H1 (cell line): ENCODE measurements around the gene ARL8A. TPM values are rescaled to one million over a fixed set of nuclear protein-coding genes. Genes with fewer than 3 reads are reported as not detected.
A peak's percentile ranks its signal among the peaks of the same experiment; 100 is the strongest.

Source experiments
- CTCF ChIA-PET: fragments of 300-600 bp; sonication (Branson Sonifier 250); formaldehyde crosslinking; loops from one replicate; lab custom pipeline; 2021; ENCODE audit not compliant: partially characterized antibody; lab: Charles Lee
- POLR2A ChIA-PET: fragments of 300-600 bp; sonication (Branson Sonifier 250); formaldehyde crosslinking; loops from one replicate; lab custom pipeline; 2021; ENCODE audit warnings: inconsistent platforms; ENCODE audit not compliant: partially characterized antibody; lab: Charles Lee
- DNase-seq, 2 experiments: peaks; one replicate each; pipeline versions ENCODE4 v3.0.0 to v3.0.0-alpha.2; 2010 to 2022; ENCODE audit warnings: low spot score in 2 of 2, low read depth in 1 of 2, mixed read lengths in 1 of 2
- FAIRE-seq: peaks from 2 replicates; lab custom pipeline; 2011; peaks lifted over from hg19 to GRCh38; lab: Jason Lieb, UNC
- H2AFZ ChIP-seq: 2 replicates; pipeline ENCODE4 v1.8.1; 2012; ENCODE audit warnings: low read length, inconsistent platforms
- H2AK5ac ChIP-seq: 2 replicates; pipeline ENCODE4 v1.6.1; 2013; ENCODE audit warnings: low read depth, low read length
- H2BK120ac ChIP-seq: replicated peaks from 2 replicates; pipeline ENCODE3; 2013; ENCODE audit warnings: low read depth, low read length, inconsistent platforms
- H2BK12ac ChIP-seq: 2 replicates; pipeline ENCODE4 v1.6.1; 2013; ENCODE audit warnings: low read depth, low read length
- H2BK15ac ChIP-seq: 2 replicates; pipeline ENCODE4 v1.6.1; 2013; ENCODE audit warnings: low read length
- H2BK20ac ChIP-seq: 2 replicates; pipeline ENCODE4 v1.6.1; 2013; ENCODE audit warnings: low read length
- H2BK5ac ChIP-seq: 2 replicates; pipeline ENCODE4 v1.6.1; 2013; ENCODE audit warnings: low read depth, low read length
- H3K14ac ChIP-seq: 2 replicates; pipeline ENCODE4 v1.6.1; 2013; ENCODE audit warnings: inconsistent platforms; ENCODE audit not compliant: insufficient read length
- H3K18ac ChIP-seq: 2 replicates; pipeline ENCODE4 v1.6.1; 2013; ENCODE audit warnings: low read length; ENCODE audit errors: extremely low read depth
- H3K23ac ChIP-seq: 2 replicates; pipeline ENCODE4 v1.6.1; 2013; ENCODE audit warnings: inconsistent platforms; ENCODE audit not compliant: insufficient read length
- H3K23me2 ChIP-seq: 2 replicates; pipeline ENCODE4 v1.6.1; 2013; ENCODE audit warnings: low read depth, low read length
- H3K27ac ChIP-seq: 2 replicates; pipeline ENCODE4 v1.6.1; 2011; ENCODE audit warnings: low read depth, low read length, inconsistent platforms
- H3K27me3 ChIP-seq, 4 experiments: replicated peaks in 1 of 4; 1 replicate in 1 of 4; 2 replicates in 3 of 4; pipeline versions ENCODE4 v1.6.1 to v1.8.1; 2011 to 2013; ENCODE audit warnings: low read length in 3 of 4, mild to moderate bottlenecking in 3 of 4, inconsistent platforms in 2 of 4, mixed read lengths in 2 of 4, moderate library complexity in 1 of 4; ENCODE audit not compliant: control insufficient read depth in 3 of 4, insufficient read depth in 3 of 4; ENCODE audit errors: extremely low read depth in 1 of 4
- H3K36me3 ChIP-seq, 4 experiments: 2 replicates each; pipeline versions ENCODE4 v1.6.1 to v1.8.1; 2011 to 2013; ENCODE audit warnings: mild to moderate bottlenecking in 4 of 4, low read length in 3 of 4, moderate library complexity in 2 of 4, control low read depth in 1 of 4, inconsistent platforms in 1 of 4; ENCODE audit not compliant: insufficient read depth in 4 of 4, control insufficient read depth in 2 of 4
- H3K4ac ChIP-seq: replicated peaks from 2 replicates; pipeline ENCODE3; 2013; ENCODE audit warnings: low read length, low read depth, mixed read lengths, inconsistent platforms; ENCODE audit not compliant: insufficient read length
- H3K4me1 ChIP-seq, 4 experiments: replicated peaks in 1 of 4; 1 replicate in 1 of 4; 2 replicates in 3 of 4; pipeline versions ENCODE4 v1.6.1 to v1.8.1; 2011 to 2013; ENCODE audit warnings: low read length in 3 of 4, inconsistent platforms in 2 of 4, mixed read lengths in 1 of 4; ENCODE audit not compliant: insufficient read depth in 4 of 4, control insufficient read depth in 3 of 4
- H3K4me2 ChIP-seq, 2 experiments: 2 replicates each; pipeline versions ENCODE4 v1.6.1 to v1.8.1; 2011 to 2013; ENCODE audit warnings: low read depth in 2 of 2, low read length in 2 of 2, control low read depth in 1 of 2, inconsistent platforms in 1 of 2, mild to moderate bottlenecking in 1 of 2; ENCODE audit not compliant: insufficient read depth in 1 of 2
- H3K4me3 ChIP-seq, 4 experiments: fragments of 200-600, 300-600 bp in 1 of 4; sonication (generic), shearing (Covaris generic), sonication (Bioruptor Twin) in 1 of 4; 2 replicates each; pipeline versions ENCODE4 v1.5.1 to v1.8.1; 2011 to 2016; ENCODE audit warnings: low read length in 4 of 4, low read depth in 3 of 4, control low read depth in 2 of 4, inconsistent platforms in 2 of 4, mild to moderate bottlenecking in 2 of 4, mixed read lengths in 1 of 4, moderate library complexity in 1 of 4; ENCODE audit not compliant: insufficient read depth in 2 of 4; ENCODE audit errors: extremely low read depth in 1 of 4
- H3K56ac ChIP-seq: replicated peaks from 2 replicates; pipeline ENCODE3; 2013; ENCODE audit warnings: low read depth, mild to moderate bottlenecking, mixed read lengths, low read length, inconsistent platforms; ENCODE audit not compliant: insufficient read length
- H3K79me1 ChIP-seq: 2 replicates; pipeline ENCODE4 v1.6.1; 2013; ENCODE audit warnings: low read depth, low read length, control low read depth
- H3K79me2 ChIP-seq, 2 experiments: 2 replicates each; pipeline versions ENCODE4 v1.6.1 to v1.8.1; 2012 to 2013; ENCODE audit warnings: low read length in 2 of 2, mild to moderate bottlenecking in 2 of 2, inconsistent platforms in 1 of 2; ENCODE audit not compliant: insufficient read depth in 2 of 2, control insufficient read depth in 1 of 2
- H3K9ac ChIP-seq, 4 experiments: replicated peaks in 1 of 4; 1 replicate in 1 of 4; 2 replicates in 3 of 4; pipeline versions ENCODE4 v1.6.1 to v1.8.1; 2011 to 2013; ENCODE audit warnings: low read depth in 3 of 4, low read length in 3 of 4, control low read depth in 2 of 4, mild to moderate bottlenecking in 2 of 4, moderate library complexity in 2 of 4, inconsistent platforms in 1 of 4; ENCODE audit errors: extremely low read depth in 1 of 4
- H3K9me3 ChIP-seq, 2 experiments: 2 replicates each; pipeline versions ENCODE4 v1.6.1 to v1.8.1; 2012 to 2013; ENCODE audit warnings: mild to moderate bottlenecking in 2 of 2, moderate library complexity in 2 of 2, control low read depth in 1 of 2, inconsistent platforms in 1 of 2, low read depth in 1 of 2, low read length in 1 of 2, mixed read lengths in 1 of 2; ENCODE audit not compliant: insufficient read depth in 2 of 2
- H4K20me1 ChIP-seq, 2 experiments: replicated peaks in 1 of 2; 2 replicates each; pipeline versions ENCODE3 to v1.8.1; 2011 to 2013; ENCODE audit warnings: inconsistent platforms in 2 of 2, low read length in 2 of 2, mild to moderate bottlenecking in 1 of 2; ENCODE audit not compliant: insufficient read depth in 2 of 2, control insufficient read depth in 1 of 2
- H4K5ac ChIP-seq: 2 replicates; pipeline ENCODE4 v1.6.1; 2013; ENCODE audit warnings: low read length, low read depth, mixed read lengths, inconsistent platforms; ENCODE audit not compliant: insufficient read length
- H4K8ac ChIP-seq: 2 replicates; pipeline ENCODE4 v1.8.0; 2013; ENCODE audit warnings: mild to moderate bottlenecking, moderate library complexity, low read length, inconsistent platforms; ENCODE audit not compliant: insufficient read depth; ENCODE audit errors: extremely low read depth
- H4K91ac ChIP-seq: replicated peaks from 2 replicates; pipeline ENCODE3; 2013; ENCODE audit warnings: low read length, mixed read lengths, inconsistent platforms; ENCODE audit not compliant: insufficient read length
- BACH1 ChIP-seq: IDR thresholded peaks from 2 replicates; pipeline ENCODE4 v1.6.1; 2012; ENCODE audit warnings: low read length, improper control_type of control experiment
- CBX8 ChIP-seq: fragments of 300-800, 300-1000 bp; sonication (generic); IDR thresholded peaks from 2 replicates; pipeline ENCODE4 v1.7.1; 2016; ENCODE audit warnings: low read depth, low read length, borderline replicate concordance
- KDM4A ChIP-seq: IDR thresholded peaks from one replicate; pipeline ENCODE4 v1.7.1; 2012; ENCODE audit warnings: low read depth, mild to moderate bottlenecking, moderate library complexity, low read length, inconsistent platforms; ENCODE audit not compliant: severe bottlenecking
- NRF1 ChIP-seq: IDR thresholded peaks from 2 replicates; pipeline ENCODE4 v1.6.1; 2011; ENCODE audit warnings: mild to moderate bottlenecking, low read depth, low read length, improper control_type of control experiment
- POU5F1 ChIP-seq: IDR thresholded peaks from 2 replicates; pipeline ENCODE4 v1.6.1; 2011; ENCODE audit warnings: low read depth, mild to moderate bottlenecking, low read length, moderate library complexity
- RNF2 ChIP-seq: fragments of 200-900, 300-1000 bp; sonication (generic); IDR thresholded peaks from 2 replicates; pipeline ENCODE4 v1.7.1; 2016; ENCODE audit warnings: borderline replicate concordance, low read depth, mild to moderate bottlenecking, antibody characterized with exemption, low read length; ENCODE audit not compliant: poor library complexity, severe bottlenecking; ENCODE audit errors: missing control alignments
- SAP30 ChIP-seq: fragments of 300-600 bp; sonication (generic); IDR thresholded peaks from 2 replicates; pipeline ENCODE4 v1.7.1; 2012; ENCODE audit warnings: low read length, moderate library complexity, mild to moderate bottlenecking, inconsistent platforms; ENCODE audit not compliant: insufficient read depth, insufficient replicate concordance
- SIN3A ChIP-seq, 2 experiments: IDR thresholded peaks in 1 of 2; conservative IDR thresholded peaks in 1 of 2; 2 replicates each; pipeline ENCODE4 v1.6.1; 2011 to 2012; ENCODE audit warnings: low read length in 2 of 2, improper control_type of control experiment in 1 of 2, low read depth in 1 of 2, mild to moderate bottlenecking in 1 of 2
- WGBS, 2 experiments: shearing (Covaris generic) in 1 of 2; methylation state at CpG; one replicate each; pipeline versions ENCODE4 v1.1.6 to v1.1.7; 2013 to 2015; ENCODE audit warnings: low lambda C conversion rate in 2 of 2, mixed read lengths in 2 of 2, inconsistent platforms in 1 of 2, low coverage in 1 of 2, missing lambda C conversion rate in 1 of 2; ENCODE audit not compliant: insufficient replicate concordance in 2 of 2, insufficient coverage in 1 of 2, insufficient read length in 1 of 2; ENCODE audit errors: extremely low coverage in 1 of 2, missing lambda C conversion rate in 1 of 2; 5-methylcytosine and 5-hydroxymethylcytosine counted together
- polyA plus RNA-seq, 7 experiments: library from polyadenylated mRNA; depleted of rRNA in 3 of 7; stranded (reverse) in 5 of 7; unstranded in 2 of 7; fragments of >200 nt in 5 of 7; fragments of 200-250 nt in 2 of 7; gene quantifications; 1 replicate in 5 of 7; 2 replicates in 1 of 7; 4 replicates in 1 of 7; pipeline versions ENCODE4 v1.2.1 to v1.2.3, GENCODE V29; 2011 to 2013; ENCODE audit warnings: missing spikeins in 2 of 7, mixed read lengths in 2 of 7
- total RNA-seq: library from RNA; stranded (reverse); fragmentation: NEBNext Ultra II Directional; extraction: Animal tissue kit (Norgen Biotek cat#: 25700); gene quantifications from 2 replicates; pipeline ENCODE4 v1.2.1, GENCODE V29; 2021
- TF ChIP-seq, protein P1 (sequence below), 3 experiments: IDR thresholded peaks; 1 replicate in 2 of 3; 2 replicates in 1 of 3; pipeline versions ENCODE4 v1.5.1 to v1.6.1; 2011; ENCODE audit warnings: low read length in 3 of 3, mild to moderate bottlenecking in 3 of 3, inconsistent platforms in 2 of 3, low read depth in 1 of 3, moderate library complexity in 1 of 3; ENCODE audit not compliant: insufficient read depth in 1 of 3; ENCODE audit errors: control extremely low read depth in 1 of 3

Gene ARL8A
- total and polyA plus RNA-seq, 2 of the 8 experiments (the other 6 are each of a cell fraction or from before 2014, with no cell fraction given) = 40.3 to 58.7 TPM

DNA sequence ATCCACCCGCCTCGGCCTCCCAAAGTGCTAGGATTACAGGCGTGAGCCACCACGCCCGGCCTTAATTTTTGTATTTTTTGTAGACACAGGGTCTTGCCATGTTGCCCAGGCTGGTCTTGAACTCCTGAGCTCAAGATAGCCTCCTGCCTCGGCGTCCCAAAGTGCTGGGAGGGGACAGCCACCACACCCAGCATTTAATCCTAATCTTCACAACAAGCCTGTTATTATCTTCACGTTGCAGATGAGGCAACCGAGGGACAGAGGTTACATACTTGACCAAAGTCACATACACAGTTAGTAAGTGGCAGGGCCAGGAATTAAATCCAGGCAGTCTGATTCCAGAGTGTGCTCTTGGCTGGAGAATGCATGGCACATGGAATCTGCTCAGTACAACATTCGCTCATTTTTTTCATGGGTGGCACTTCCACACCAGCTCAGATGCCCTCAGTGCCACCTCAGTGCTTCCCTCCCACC lies 26.6 kb downstream of the ARL8A start:
- Histone ChIP-seq H4K20me1 (no peaks in the 10 kb centered on the region), H4K91ac (no peak overlapping the region), H2BK15ac (peak overlapping the region; percentile 72; the same call in 1 of the 2 replicates), H2BK5ac (0 out of 2 replicates have a peak overlapping the region, but pooled peaks have one; percentile 24), H3K56ac (no peak overlapping the region), H4K8ac (no peak overlapping the region), H3K9ac (no peak overlapping the region), H3K18ac (no peak overlapping the region), H2BK12ac (0 out of 2 replicates have a peak overlapping the region, but pooled peaks have one; percentile 68), H3K4me1 (peaks cover 0 to 6% (median 3%) of the 10 kb centered on the region in 4 experiments; a peak in 6 of 7 replicates), H3K27ac (no peak overlapping the region), H3K23me2 (no peaks in the 10 kb centered on the region; the same call in 1 of the 2 replicates), H3K14ac (no peak overlapping the region), H3K36me3 (no peaks in the 10 kb centered on the region), H3K4me3 (no peak overlapping the region), H4K5ac (no peak overlapping the region), H3K23ac (no peak overlapping the region), H3K9me3 (no peaks in the 10 kb centered on the region), H3K4me2 (no peak overlapping the region), H3K4ac (no peak overlapping the region), H2BK120ac (no peak overlapping the region), H3K27me3 (no peaks in the 10 kb centered on the region), H2AFZ (no peak overlapping the region), H2BK20ac (peak overlapping the region; percentile 75; the same call in 1 of the 2 replicates), H2AK5ac (no peak overlapping the region), H3K79me1 (no peaks in the 10 kb centered on the region), H3K79me2 (no peaks in the 10 kb centered on the region)
- FAIRE-seq (no peak), DNase-seq (no peak)
- POLR2A ChIA-PET = interaction anchor here (0.7 to 7.2 kb wide), 5 partner anchors 12 to 237 kb away, joined by 3 to 98 read pairs (median 3); partner anchors contain the start of gene ELF3
- WGBS, 2 experiments = 83% methylated on average over 10 of the region's 10 CpGs; no CpG with 5 or more reads in 1 of the 2 experiments
- CTCF ChIA-PET = interaction anchor here (0.6 to 29.2 kb wide), 24 partner anchors 11 to 240 kb away, joined by 3 to 1014 read pairs (median 8); partner anchors contain the start of genes ELF3 and RNPEP
- no peak for TF ChIP-seq NRF1
- TF ChIP-seq, protein P1, sequence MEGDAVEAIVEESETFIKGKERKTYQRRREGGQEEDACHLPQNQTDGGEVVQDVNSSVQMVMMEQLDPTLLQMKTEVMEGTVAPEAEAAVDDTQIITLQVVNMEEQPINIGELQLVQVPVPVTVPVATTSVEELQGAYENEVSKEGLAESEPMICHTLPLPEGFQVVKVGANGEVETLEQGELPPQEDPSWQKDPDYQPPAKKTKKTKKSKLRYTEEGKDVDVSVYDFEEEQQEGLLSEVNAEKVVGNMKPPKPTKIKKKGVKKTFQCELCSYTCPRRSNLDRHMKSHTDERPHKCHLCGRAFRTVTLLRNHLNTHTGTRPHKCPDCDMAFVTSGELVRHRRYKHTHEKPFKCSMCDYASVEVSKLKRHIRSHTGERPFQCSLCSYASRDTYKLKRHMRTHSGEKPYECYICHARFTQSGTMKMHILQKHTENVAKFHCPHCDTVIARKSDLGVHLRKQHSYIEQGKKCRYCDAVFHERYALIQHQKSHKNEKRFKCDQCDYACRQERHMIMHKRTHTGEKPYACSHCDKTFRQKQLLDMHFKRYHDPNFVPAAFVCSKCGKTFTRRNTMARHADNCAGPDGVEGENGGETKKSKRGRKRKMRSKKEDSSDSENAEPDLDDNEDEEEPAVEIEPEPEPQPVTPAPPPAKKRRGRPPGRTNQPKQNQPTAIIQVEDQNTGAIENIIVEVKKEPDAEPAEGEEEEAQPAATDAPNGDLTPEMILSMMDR (IDR thresholded peaks at IDR 0.05; ENCODE audit: control extremely low read depth in 1 of 3, insufficient read depth in 1 of 3, low read depth in 1 of 3, low read length in 3 of 3) = no peak
- TF ChIP-seq SAP30 = no peak
- no peak for TF ChIP-seq BACH1
- TF ChIP-seq CBX8 = no peak
- TF ChIP-seq RNF2 = no peak
- TF ChIP-seq KDM4A = no peak
- no peak for TF ChIP-seq SIN3A (conservative IDR thresholded peaks at IDR 0.05 in 1 of 2, IDR thresholded peaks at IDR 0.05 in 1 of 2; ENCODE audit: low read depth in 1 of 2, low read length in 2 of 2)
- TF ChIP-seq POU5F1 = no peak
